Caco-2 (cell line): Measurements from ENCODE around the gene BZW2. TPM values are rescaled to one million over a fixed set of nuclear protein-coding genes. Genes with fewer than 3 reads are reported as not detected.

Experiments used
- Bru-seq: library from RNA; stranded (reverse); fragments of 400-500 nt; gene quantifications from one replicate; lab custom pipeline; 2021; lab: Mats Ljungman, UMichigan
- BruChase-seq, 2 experiments: library from RNA; stranded (reverse); fragments of 400-500 nt; gene quantifications; one replicate each; lab custom pipeline; 2021; lab: Mats Ljungman, UMichigan
- BruUV-seq: library from RNA; stranded (reverse); fragments of 400-500 nt; replicated peaks from 2 replicates; lab custom pipeline; 2021; lab: Mats Ljungman, UMichigan
- CTCF ChIA-PET: fragments of 300-600 bp; sonication (Branson Sonifier 250); formaldehyde crosslinking; loops from one replicate; lab custom pipeline; 2022; ENCODE audit warnings: antibody characterized with exemption; lab: Charles Lee
- POLR2A ChIA-PET: fragments of 300-600 bp; sonication (Branson Sonifier 250); formaldehyde crosslinking; loops from one replicate; lab custom pipeline; 2022; ENCODE audit warnings: antibody characterized with exemption; lab: Charles Lee
- DNase-seq, 2 experiments: peaks; one replicate each; pipeline versions ENCODE4 v3.0.0 to v3.0.0-alpha.2; 2020 to 2022
- H3K27me3 ChIP-seq: replicated peaks from 2 replicates; pipeline ENCODE4 v1.6.0; 2011; ENCODE audit warnings: low read length; ENCODE audit not compliant: control insufficient read depth, insufficient read depth
- H3K36me3 ChIP-seq: 2 replicates; pipeline ENCODE4 v1.5.1; 2011; ENCODE audit warnings: low read length; ENCODE audit not compliant: control insufficient read depth, insufficient read depth
- H3K4me1 ChIP-seq: fragments of 250-450 bp; sonication (Bioruptor Pico); 2 replicates; pipeline ENCODE4 v1.5.1; 2020; ENCODE audit warnings: mild to moderate bottlenecking
- H3K4me3 ChIP-seq: 2 replicates; pipeline ENCODE4 v1.5.1; 2011; ENCODE audit warnings: low read depth, mild to moderate bottlenecking, control low read depth, low read length
- H3K9me3 ChIP-seq: fragments of 250-450 bp; sonication (Bioruptor Pico); 2 replicates; pipeline ENCODE4 v1.5.1; 2020; ENCODE audit warnings: mild to moderate bottlenecking, moderate library complexity
- H3K27ac Mint-ChIP-seq: one replicate; pipeline ENCODE4 v1.8.0; 2022; ENCODE audit warnings: mixed read lengths; ENCODE audit not compliant: unreplicated experiment
- H3K27me3 Mint-ChIP-seq: one replicate; pipeline ENCODE4 v1.8.0; 2022; ENCODE audit warnings: mixed read lengths; ENCODE audit not compliant: insufficient read depth, unreplicated experiment
- H3K36me3 Mint-ChIP-seq: one replicate; pipeline ENCODE4 v1.8.0; 2022; ENCODE audit warnings: mild to moderate bottlenecking, mixed read lengths; ENCODE audit not compliant: insufficient read depth, unreplicated experiment
- H3K4me1 Mint-ChIP-seq: one replicate; pipeline ENCODE4 v1.8.0; 2022; ENCODE audit warnings: low read depth, mixed read lengths; ENCODE audit not compliant: unreplicated experiment
- H3K4me3 Mint-ChIP-seq: one replicate; pipeline ENCODE4 v1.8.0; 2022; ENCODE audit warnings: mild to moderate bottlenecking, moderate library complexity, mixed read lengths; ENCODE audit not compliant: unreplicated experiment
- H3K9me3 Mint-ChIP-seq: one replicate; pipeline ENCODE4 v1.8.0; 2022; ENCODE audit warnings: mixed read lengths; ENCODE audit not compliant: unreplicated experiment
- intact Hi-C: fragments of 100-400 bp; cut with micrococcal nuclease; formaldehyde crosslinking; loops from one replicate; pipeline ENCODE4 v1.10.0; 2022; ENCODE audit not compliant: unreplicated experiment
- long read RNA-seq: library from polyadenylated mRNA; stranded (forward); transcript quantifications from one replicate; pipeline ENCODE4 v2.0.0, GENCODE V29; 2022
- total RNA-seq: library from RNA; stranded (reverse); gene quantifications from 2 replicates; pipeline ENCODE4 v1.2.3, GENCODE V29; 2022
- TF ChIP-seq, protein P1 (sequence below), 2 experiments: fragments of 200-600 bp in 1 of 2; IDR thresholded peaks; 1 replicate in 1 of 2; 2 replicates in 1 of 2; pipeline versions ENCODE4 v1.5.1 to v1.8.0; 2011 to 2022; ENCODE audit warnings: antibody characterized with exemption in 1 of 2, control low read depth in 1 of 2, inconsistent platforms in 1 of 2, low read depth in 1 of 2, low read length in 1 of 2, mild to moderate bottlenecking in 1 of 2, moderate library complexity in 1 of 2; ENCODE audit not compliant: insufficient read depth in 1 of 2, severe bottlenecking in 1 of 2, unreplicated experiment in 1 of 2

Gene BZW2
- 148 TPM in 2 replicates for total RNA-seq
- Bru-seq, nascent RNA = percentile 95 among the genes with signal in this experiment
- percentile 88 among the genes with signal in this experiment for BruChase-seq, experiment 1, labeled RNA remaining after a 2-hour chase
- percentile 89 among the genes with signal in this experiment for BruChase-seq, experiment 2, labeled RNA remaining after a 6-hour chase
- long read RNA-seq, transcript BZW2-208 (12 exons, 1,784 nt) = minor isoform, 7 of 243 reads
- long read RNA-seq, transcript BZW2-201 (12 exons, 1,860 nt) = major isoform, 138 of 243 reads
- long read RNA-seq, transcript BZW2-214 (11 exons, 1,721 nt) = minor isoform, 8 of 243 reads
- long read RNA-seq, transcript BZW2-207 (12 exons, 1,862 nt) = minor isoform, 51 of 243 reads
- long read RNA-seq, partial matches to known transcripts = 15 of 243 reads
- long read RNA-seq, other reads (novel, unspliced or antisense) = 22 of 243 reads

DNA sequence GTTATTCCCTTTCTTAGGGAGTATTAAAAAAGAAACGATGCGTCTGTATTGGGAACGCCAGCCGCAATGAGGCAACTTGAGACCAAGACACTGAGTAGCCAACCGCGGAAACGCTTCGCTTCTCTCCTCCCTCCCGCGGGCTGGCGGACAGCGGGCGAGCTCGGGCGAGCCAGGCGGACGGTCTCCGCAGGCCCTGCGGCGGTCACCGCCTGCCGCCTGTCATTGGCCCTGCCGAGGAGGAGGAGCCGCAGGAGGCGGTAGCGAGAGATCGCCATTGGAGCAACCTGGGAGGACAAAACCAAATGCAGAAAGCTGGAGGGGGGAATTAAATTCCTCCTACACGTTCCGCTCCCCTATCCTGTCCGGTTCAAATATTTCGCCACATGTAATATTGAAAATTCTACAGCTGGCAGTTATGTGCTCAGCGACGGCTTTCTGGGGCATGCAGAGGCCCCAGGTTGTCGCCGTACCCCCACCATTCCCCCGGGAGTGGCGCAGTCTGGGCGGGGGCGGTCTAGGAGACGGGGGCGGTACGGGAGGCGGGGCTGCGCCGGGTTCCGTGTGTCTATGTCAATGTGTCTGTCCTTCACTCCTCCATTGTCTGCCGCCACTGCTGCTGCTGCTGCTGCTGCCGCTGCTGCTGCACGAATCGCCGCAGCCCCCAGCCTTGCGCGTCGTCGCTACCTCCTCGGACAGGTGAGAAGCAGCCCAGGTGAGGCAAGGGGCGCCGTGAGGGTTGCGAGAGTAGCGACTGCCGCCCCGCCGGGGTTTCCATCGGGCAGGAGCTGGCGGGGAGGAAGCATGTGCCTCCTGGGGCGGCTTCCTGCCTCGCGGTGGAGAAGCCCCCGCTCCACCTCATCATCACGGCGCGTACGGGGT lies at the start of gene BZW2, which contains the start of gene ANKMY2:
Gene BZW2 (plus strand): TSS at position 589 of the 879 bp plus-strand sequence. CDS start 19,263 bp downstream, outside the sequence.
Gene ANKMY2 (minus strand): TSS at position 162 of the 879 bp plus-strand sequence. CDS start 181 bp downstream, outside the sequence.
- peaks cover 39% of the 10 kb centered on the region for H3K4me1 Mint-ChIP-seq
- DNase-seq = peak; percentile 97
- Histone ChIP-seq H3K9me3 (no peaks in the 10 kb centered on the region), H3K4me3 (peak within 1 kb of the TSS; percentile 92), H3K4me1 (peaks cover 36% of the 10 kb centered on the region), H3K36me3 (no peaks in the 10 kb centered on the region), H3K27me3 (no peaks in the 10 kb centered on the region)
- no TSS peak for BruUV-seq
- TF ChIP-seq, protein P1, sequence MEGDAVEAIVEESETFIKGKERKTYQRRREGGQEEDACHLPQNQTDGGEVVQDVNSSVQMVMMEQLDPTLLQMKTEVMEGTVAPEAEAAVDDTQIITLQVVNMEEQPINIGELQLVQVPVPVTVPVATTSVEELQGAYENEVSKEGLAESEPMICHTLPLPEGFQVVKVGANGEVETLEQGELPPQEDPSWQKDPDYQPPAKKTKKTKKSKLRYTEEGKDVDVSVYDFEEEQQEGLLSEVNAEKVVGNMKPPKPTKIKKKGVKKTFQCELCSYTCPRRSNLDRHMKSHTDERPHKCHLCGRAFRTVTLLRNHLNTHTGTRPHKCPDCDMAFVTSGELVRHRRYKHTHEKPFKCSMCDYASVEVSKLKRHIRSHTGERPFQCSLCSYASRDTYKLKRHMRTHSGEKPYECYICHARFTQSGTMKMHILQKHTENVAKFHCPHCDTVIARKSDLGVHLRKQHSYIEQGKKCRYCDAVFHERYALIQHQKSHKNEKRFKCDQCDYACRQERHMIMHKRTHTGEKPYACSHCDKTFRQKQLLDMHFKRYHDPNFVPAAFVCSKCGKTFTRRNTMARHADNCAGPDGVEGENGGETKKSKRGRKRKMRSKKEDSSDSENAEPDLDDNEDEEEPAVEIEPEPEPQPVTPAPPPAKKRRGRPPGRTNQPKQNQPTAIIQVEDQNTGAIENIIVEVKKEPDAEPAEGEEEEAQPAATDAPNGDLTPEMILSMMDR (IDR thresholded peaks at IDR 0.05; ENCODE audit: insufficient read depth in 1 of 2, low read depth in 1 of 2, low read length in 1 of 2, severe bottlenecking in 1 of 2, unreplicated experiment in 1 of 2) = no peak
- no peaks in the 10 kb centered on the region for H3K27me3 Mint-ChIP-seq
- ChIA-PET POLR2A (interaction anchor here (2.3 kb wide), 1 partner anchor 22 kb away, joined by 13 read pairs; no protein-coding TSS in a partner anchor), CTCF (interaction anchor here (1.1 kb wide), 1 partner anchor 22 kb away, joined by 4 read pairs; no protein-coding TSS in a partner anchor)
- H3K36me3 Mint-ChIP-seq = peaks cover 49% of the 10 kb centered on the region
- H3K4me3 Mint-ChIP-seq = peak within 1 kb of the TSS; percentile 98
- H3K9me3 Mint-ChIP-seq = no peaks in the 10 kb centered on the region
- H3K27ac Mint-ChIP-seq = peak within 1 kb of the TSS; percentile 93
- intact Hi-C loops = loop anchor here (1.0 to 5.0 kb wide), 4 partner anchors 22 to 224 kb away; partner anchors contain the start of gene CRPPA

GRCh38 chr7:16598015-16598414 lies 48.0 kb upstream of the BZW2 start:
- Histone ChIP-seq H3K36me3 (no peaks in the 10 kb centered on the region; the same call in 1 of the 2 replicates), H3K9me3 (no peaks in the 10 kb centered on the region), H3K4me3 (no peak overlapping the region), H3K27me3 (no peaks in the 10 kb centered on the region), H3K4me1 (peaks cover 29% of the 10 kb centered on the region)
- intact Hi-C loops = loop anchor here (5.0 kb wide), 2 partner anchors 154 to 831 kb away; partner anchors contain the start of gene TSPAN13
- Mint-ChIP-seq H3K27me3 (no peaks in the 10 kb centered on the region), H3K9me3 (no peaks in the 10 kb centered on the region), H3K4me1 (peaks cover 15% of the 10 kb centered on the region), H3K4me3 (no peak overlapping the region), H3K27ac (peak overlapping the region; percentile 22), H3K36me3 (peaks cover 54% of the 10 kb centered on the region)
- BruUV-seq = no TSS peak
- no peak for DNase-seq
- ChIA-PET CTCF (no interaction called here), POLR2A (no interaction called here)
- TF ChIP-seq, protein P1 (IDR thresholded peaks at IDR 0.05; ENCODE audit: insufficient read depth in 1 of 2, low read depth in 1 of 2, low read length in 1 of 2, severe bottlenecking in 1 of 2, unreplicated experiment in 1 of 2) = no peak
